GM12878 (cell line): ENCODE results near the gene ZDHHC11B. TPM values are rescaled to one million over a fixed set of nuclear protein-coding genes. Genes with fewer than 3 reads are reported as not detected.
"Not testable (repeated sequence)": the region's sequence is repeated elsewhere in the genome, so short reads cannot be mapped to it uniquely, and the experiment has no call there.

Source experiments
- ATAC-seq: fragments of 200-7000 bp; cut with Tn5 transposase; 3 replicates; pipeline ENCODE4 v1.9.1; 2020; ENCODE audit warnings: mild to moderate bottlenecking, moderate library complexity
- BruUV-seq: library from RNA; stranded (reverse); fragments of 400-500 nt; replicated peaks from 2 replicates; lab custom pipeline; 2021; lab: Mats Ljungman, UMichigan
- CTCF ChIA-PET: fragments of 300-600 bp; sonication (Branson Sonifier 250); formaldehyde crosslinking; extraction: SDS; loops from one replicate; lab custom pipeline; 2021; ENCODE audit warnings: inconsistent platforms; lab: Yijun Ruan, JAX
- POLR2A ChIA-PET: fragments of 350-600 bp; formaldehyde crosslinking; extraction: SDS; loops from one replicate; lab custom pipeline; 2021; ENCODE audit warnings: inconsistent platforms; lab: Charles Lee
- RAD21 ChIA-PET: fragments of 300-600 bp; sonication (Branson Sonifier 250); formaldehyde crosslinking; loops from one replicate; lab custom pipeline; 2023; ENCODE audit warnings: antibody characterized with exemption; ENCODE audit not compliant: unreplicated experiment; lab: Charles Lee
- SMC1A ChIA-PET: fragments of 300-600 bp; sonication (Branson Sonifier 250); formaldehyde crosslinking; loops from one replicate; lab custom pipeline; 2023; ENCODE audit not compliant: unreplicated experiment, uncharacterized antibody; lab: Charles Lee
- DNase-seq: peaks from one replicate; pipeline ENCODE4 v3.0.0-alpha.2; 2011; ENCODE audit warnings: low read depth, low spot score
- FAIRE-seq: peaks from 3 replicates; lab custom pipeline; 2011; peaks lifted over from hg19 to GRCh38; lab: Jason Lieb, UNC
- H2AFZ ChIP-seq: 2 replicates; pipeline ENCODE4 v1.6.0; 2011; ENCODE audit warnings: low read depth, low read length, control low read depth; ENCODE audit not compliant: control insufficient read depth
- H3K27ac ChIP-seq: 2 replicates; pipeline ENCODE4 v1.5.1; 2011; ENCODE audit warnings: control low read depth; ENCODE audit not compliant: control insufficient read depth, insufficient read depth
- H3K27me3 ChIP-seq, 2 experiments: replicated peaks in 1 of 2; 2 replicates each; pipeline versions ENCODE4 v1.6.0 to v1.6.1; 2011; ENCODE audit warnings: low read length in 1 of 2; ENCODE audit not compliant: control insufficient read depth in 2 of 2, insufficient read depth in 2 of 2
- H3K36me3 ChIP-seq, 2 experiments: 2 replicates each; pipeline ENCODE4 v1.5.1; 2011; ENCODE audit warnings: low read length in 1 of 2; ENCODE audit not compliant: control insufficient read depth in 2 of 2, insufficient read depth in 2 of 2
- H3K4me1 ChIP-seq: 2 replicates; pipeline ENCODE4 v1.6.1; 2011; ENCODE audit warnings: mild to moderate bottlenecking, low read length, moderate library complexity, mixed read lengths; ENCODE audit not compliant: control insufficient read depth, insufficient read depth
- H3K4me2 ChIP-seq: 2 replicates; pipeline ENCODE4 v1.6.0; 2011; ENCODE audit warnings: control low read depth; ENCODE audit not compliant: control insufficient read depth, insufficient read depth
- H3K4me3 ChIP-seq: fragments of 200-600 bp; sonication (generic); 2 replicates; pipeline ENCODE4 v1.5.1; 2016
- H3K79me2 ChIP-seq: 2 replicates; pipeline ENCODE4 v1.6.0; 2011; ENCODE audit warnings: low read length; ENCODE audit not compliant: control insufficient read depth, insufficient read depth
- H3K9ac ChIP-seq: 2 replicates; pipeline ENCODE4 v1.8.0; 2011; ENCODE audit warnings: low read length, control low read depth, mixed read lengths; ENCODE audit not compliant: control insufficient read depth, insufficient read depth
- H3K9me3 ChIP-seq: replicated peaks from 3 replicates; pipeline ENCODE4 v1.5.1; 2011; ENCODE audit warnings: mild to moderate bottlenecking, low read length; ENCODE audit not compliant: control insufficient read depth, insufficient read depth
- H4K20me1 ChIP-seq: 2 replicates; pipeline ENCODE4 v1.6.0; 2011; ENCODE audit not compliant: control insufficient read depth, insufficient read depth
- WGBS: methylation state at CpG from one replicate; pipeline ENCODE4 v1.1.6; 2016; ENCODE audit warnings: low lambda C conversion rate; ENCODE audit not compliant: insufficient replicate concordance, insufficient coverage; ENCODE audit errors: missing lambda C conversion rate; 5-methylcytosine and 5-hydroxymethylcytosine counted together
- in situ Hi-C: fragments of 300-500 bp; cut with MboI; formaldehyde crosslinking; loops from 9 replicates; pipeline ENCODE4 v1.14.3; 2018; ENCODE audit warnings: mixed read lengths
- intact Hi-C: fragments of 100-400 bp; cut with micrococcal nuclease; formaldehyde crosslinking; loops from one replicate; pipeline ENCODE4 v1.14.2; 2022; ENCODE audit not compliant: unreplicated experiment
- polyA plus RNA-seq, 11 experiments: library from polyadenylated mRNA; depleted of rRNA in 4 of 11; unstranded in 6 of 11; stranded (reverse) in 5 of 11; fragments of >200 nt; fragmentation: Nextera tagmentation in 4 of 11; fragmentation: Illumina TruSeq in 1 of 11; extraction: Ambion mirVana in 4 of 11; extraction: Trizol in 1 of 11; gene quantifications; 1 replicate in 1 of 11; 2 replicates in 10 of 11; pipeline versions ENCODE4 v1.2.1 to v1.2.3, GENCODE V29; 2011 to 2016; ENCODE audit warnings: inconsistent platforms in 2 of 11, missing spikeins in 2 of 11, low read depth in 1 of 11
- total RNA-seq, 4 experiments: library from RNA; depleted of rRNA in 3 of 4; stranded (reverse); fragments of >200 nt in 3 of 4; fragmentation: Illumina TruSeq in 1 of 4; extraction: Trizol in 1 of 4; gene quantifications; 2 replicates each; pipeline versions ENCODE4 v1.2.1 to v1.2.3, GENCODE V29; 2013 to 2021

The ZDHHC11B gene
- total and polyA plus RNA-seq, 10 of the 15 experiments (the other 5 are each of a cell fraction or from before 2014, with no cell fraction given), result 0.01 to 0.10 (median 0.09) TPM; not detected in 7

DNA sequence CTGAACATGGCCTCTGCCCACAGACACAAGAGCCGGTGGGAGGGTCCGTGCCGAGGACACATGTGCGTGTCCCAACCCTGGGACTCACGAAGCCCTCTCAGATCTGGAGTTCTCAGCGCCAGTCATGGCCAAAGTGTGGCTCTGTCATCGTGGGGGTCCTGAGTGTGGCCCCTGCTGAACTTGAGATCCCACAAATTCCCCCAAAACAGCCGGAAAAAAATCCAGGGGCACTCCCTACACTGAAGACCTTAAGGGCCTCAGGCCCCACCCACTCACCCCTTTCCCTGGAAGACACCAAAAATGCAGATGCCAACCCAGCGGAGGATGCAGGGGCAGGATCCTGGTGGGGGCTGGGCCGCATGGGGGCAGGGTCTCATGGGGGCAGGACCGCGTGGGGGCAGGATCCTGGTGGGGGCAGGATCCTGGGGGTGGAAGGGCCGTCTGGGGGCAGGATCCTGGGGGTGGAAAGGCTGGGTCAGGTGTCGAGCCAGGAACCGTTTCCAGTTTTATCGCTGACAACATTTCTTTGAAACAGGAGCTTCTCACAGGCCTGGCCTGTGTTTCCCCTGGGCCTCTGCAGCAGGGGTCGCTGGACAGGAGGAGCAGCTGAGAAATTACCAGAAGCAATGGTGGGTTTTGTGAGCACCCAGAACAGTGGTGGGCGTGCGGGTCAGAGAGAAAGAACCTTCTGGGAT is 13.3 kb downstream of the ZDHHC11B start:
- intact Hi-C loops, result not testable (repeated sequence)

DNA sequence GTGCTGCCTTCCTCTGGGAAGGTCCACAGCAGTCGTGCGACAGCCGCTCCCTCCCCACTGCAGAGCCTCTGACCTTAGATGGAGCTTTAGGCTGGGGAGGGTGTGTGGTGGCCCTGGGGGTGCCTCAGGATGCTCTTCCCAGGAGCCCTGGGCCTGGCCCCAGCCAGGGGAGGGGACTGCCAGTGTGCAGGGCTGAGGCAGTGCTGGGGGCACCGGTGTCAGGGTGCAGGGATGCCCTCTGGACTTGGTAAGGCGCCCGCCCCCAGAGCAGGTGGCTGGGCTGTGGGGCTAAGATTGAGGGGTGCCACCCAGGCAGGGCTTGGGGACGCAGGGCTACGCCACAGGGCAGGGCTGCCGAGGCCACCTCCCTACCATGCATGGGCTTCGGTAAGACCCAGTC is 13.9 kb downstream of the ZDHHC11B start:
- SMC1A ChIA-PET, H4K20me1 ChIP-seq, H3K79me2 ChIP-seq, POLR2A ChIA-PET, H3K9me3 ChIP-seq, H2AFZ ChIP-seq, CTCF ChIA-PET, H3K4me3 ChIP-seq, ATAC-seq, H3K27ac ChIP-seq, H3K27me3 ChIP-seq, intact Hi-C loops, BruUV-seq, RAD21 ChIA-PET, H3K9ac ChIP-seq, H3K4me1 ChIP-seq, DNase-seq, H3K36me3 ChIP-seq, FAIRE-seq, H3K4me2 ChIP-seq, in situ Hi-C loops: not testable (repeated sequence)
- 73% methylated on average over 7 of the region's 10 CpGs for WGBS

More for the DNA sequence above, 13.3 kb downstream of the ZDHHC11B start:
- H3K36me3 ChIP-seq, H3K9me3 ChIP-seq, H3K4me1 ChIP-seq, in situ Hi-C loops, BruUV-seq, H3K27me3 ChIP-seq, FAIRE-seq, RAD21 ChIA-PET, H4K20me1 ChIP-seq, H3K79me2 ChIP-seq, H3K4me2 ChIP-seq, CTCF ChIA-PET, SMC1A ChIA-PET, POLR2A ChIA-PET, H2AFZ ChIP-seq, H3K27ac ChIP-seq, ATAC-seq, H3K4me3 ChIP-seq, H3K9ac ChIP-seq, DNase-seq: not testable (repeated sequence)
- WGBS, result 29% methylated on average over 15 of the region's 19 CpGs

DNA sequence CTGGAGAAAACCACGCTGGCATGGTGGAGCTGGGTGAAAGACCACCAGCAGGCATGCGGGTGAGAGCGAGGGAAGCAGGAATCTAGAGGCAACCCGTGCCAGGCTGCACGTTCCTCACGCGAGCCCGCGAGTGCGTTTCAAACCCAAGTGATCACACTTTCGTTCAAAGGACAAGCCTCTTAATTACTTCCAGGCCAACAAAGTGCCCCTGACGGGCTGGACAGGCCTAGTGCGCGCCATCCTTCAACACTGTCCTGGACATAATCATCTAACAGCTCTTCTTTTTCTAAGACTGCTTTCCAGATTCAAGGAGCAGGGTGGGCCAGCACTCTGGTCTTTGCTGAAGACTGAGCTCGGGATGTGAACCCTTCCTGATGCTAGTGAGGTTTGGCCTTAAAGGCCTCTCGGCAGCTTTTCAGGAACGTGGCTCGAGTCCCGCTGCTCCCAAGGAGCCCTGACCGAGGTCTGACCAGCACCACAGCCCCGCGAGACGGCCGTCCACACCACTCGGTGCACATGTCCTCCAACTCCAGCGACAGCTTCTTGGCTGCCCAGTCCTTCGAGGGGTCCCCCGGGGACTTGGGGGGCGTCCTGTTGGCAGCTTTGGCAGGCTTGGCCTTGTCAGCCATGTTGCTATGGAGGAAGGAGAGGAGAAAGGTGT is 14.9 kb downstream of the ZDHHC11B start:
- intact Hi-C loops, DNase-seq, in situ Hi-C loops: not testable (repeated sequence)

More for the DNA sequence above, 14.9 kb downstream of the ZDHHC11B start:
- whole genome bisulfite sequencing, result 61% methylated on average over 17 of the region's 29 CpGs
- H3K9ac ChIP-seq, H3K27me3 ChIP-seq, H3K4me1 ChIP-seq, H3K4me2 ChIP-seq, H2AFZ ChIP-seq, ATAC-seq, FAIRE-seq, POLR2A ChIA-PET, CTCF ChIA-PET, H3K9me3 ChIP-seq, RAD21 ChIA-PET, H3K4me3 ChIP-seq, H3K27ac ChIP-seq, H4K20me1 ChIP-seq, SMC1A ChIA-PET, BruUV-seq, H3K79me2 ChIP-seq, H3K36me3 ChIP-seq: not testable (repeated sequence)
